HG03378 (cell line): ENCODE results near the gene CFAP77.

Source experiments
- ATAC-seq: cut with Tn5 transposase; IDR thresholded peaks from one replicate; pipeline ENCODE4 v1.9.1; 2021; ENCODE audit warnings: mild to moderate bottlenecking, moderate library complexity; ENCODE audit not compliant: unreplicated experiment

Gene CFAP77

DNA sequence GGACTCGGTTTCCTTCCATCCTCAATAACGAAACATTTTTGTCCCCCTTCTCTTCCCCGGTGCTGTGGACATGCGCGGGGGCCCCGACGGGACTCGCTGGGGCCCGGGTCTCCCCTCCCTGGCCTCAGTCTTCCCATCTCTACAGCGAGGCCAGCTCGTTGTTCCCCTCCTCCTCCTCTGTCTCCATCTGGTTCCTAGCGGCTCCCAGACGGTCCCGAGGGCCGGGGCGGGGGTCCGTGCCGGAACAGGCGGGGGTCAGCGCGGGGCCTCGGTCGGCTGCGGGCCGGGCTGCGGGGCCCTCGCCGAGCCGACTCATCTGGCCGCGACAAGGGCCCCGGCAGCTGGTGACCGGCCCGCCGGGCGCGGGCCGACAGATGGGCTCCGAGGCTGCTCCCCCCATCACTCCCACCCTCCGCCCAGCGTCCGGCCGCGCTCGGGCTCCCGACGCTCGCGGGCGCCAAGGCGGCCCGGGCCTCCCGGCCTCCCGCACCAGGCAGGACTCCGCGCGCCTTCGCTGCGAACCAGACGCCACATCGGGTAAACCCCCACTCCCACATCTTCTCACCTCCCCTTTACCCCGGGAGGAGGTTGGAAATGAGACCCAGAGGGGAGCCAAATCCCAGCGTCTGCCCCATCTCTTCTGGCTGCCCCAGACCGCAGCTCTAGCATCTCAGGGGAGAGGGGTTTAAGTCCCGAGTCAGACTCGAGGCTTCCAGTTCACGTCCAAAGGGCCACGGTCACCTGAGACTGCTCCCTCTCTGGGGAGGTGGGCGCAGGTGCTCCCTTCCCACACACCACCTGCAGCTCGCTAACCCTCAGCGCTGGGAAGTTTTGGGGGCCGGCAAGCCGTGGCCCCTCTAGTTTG, 180.5 kb downstream of the CFAP77 start:
- no peak for ATAC-seq

DNA sequence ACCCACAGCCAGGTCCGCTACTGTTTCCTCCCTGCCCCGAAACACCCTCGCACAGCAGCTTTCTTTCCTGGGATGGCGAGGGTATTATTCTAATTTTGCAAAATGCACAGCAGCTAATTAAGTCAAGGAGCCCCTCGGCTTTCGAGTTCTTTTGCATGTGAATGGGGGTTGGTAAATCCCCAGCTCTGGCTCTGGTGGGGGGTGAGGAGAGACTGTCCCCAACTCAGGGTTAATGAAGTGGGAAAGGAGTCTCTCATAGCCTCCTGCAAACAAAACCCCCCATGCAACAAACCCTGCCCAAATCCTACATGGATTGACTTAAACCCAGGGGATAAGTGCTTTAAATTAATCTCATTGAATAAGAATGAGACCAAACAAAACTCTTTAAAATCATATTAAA, 181.2 kb downstream of the CFAP77 start:
- ATAC-seq, result no peak

DNA sequence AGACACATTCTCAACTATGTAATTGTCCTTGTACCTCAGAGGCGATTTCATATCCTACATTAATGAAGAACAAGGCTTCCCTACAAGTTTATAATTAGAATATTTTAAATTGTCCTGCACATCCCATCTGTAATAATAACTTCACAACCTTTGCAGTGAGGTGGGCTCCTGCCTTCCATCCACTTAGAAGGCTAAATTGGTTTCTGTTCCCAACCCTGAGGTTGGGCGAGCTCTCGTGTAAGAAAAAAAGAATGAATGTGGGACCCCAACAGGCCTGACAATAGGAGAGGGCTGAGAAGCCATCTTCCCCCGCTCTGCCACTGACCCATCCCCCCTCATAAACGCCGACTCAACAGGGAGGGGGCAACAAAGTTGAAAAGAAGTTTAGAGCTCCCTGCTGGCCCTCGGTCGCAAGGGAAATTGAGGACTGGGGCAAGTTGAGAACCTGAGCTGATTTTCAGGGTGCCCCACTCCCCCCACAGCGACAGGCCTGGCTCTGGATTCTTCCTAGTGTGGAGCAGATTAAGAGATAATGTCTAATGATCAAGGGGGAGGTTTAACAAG, 181.8 kb downstream of the CFAP77 start:
- ATAC-seq, result no peak

DNA sequence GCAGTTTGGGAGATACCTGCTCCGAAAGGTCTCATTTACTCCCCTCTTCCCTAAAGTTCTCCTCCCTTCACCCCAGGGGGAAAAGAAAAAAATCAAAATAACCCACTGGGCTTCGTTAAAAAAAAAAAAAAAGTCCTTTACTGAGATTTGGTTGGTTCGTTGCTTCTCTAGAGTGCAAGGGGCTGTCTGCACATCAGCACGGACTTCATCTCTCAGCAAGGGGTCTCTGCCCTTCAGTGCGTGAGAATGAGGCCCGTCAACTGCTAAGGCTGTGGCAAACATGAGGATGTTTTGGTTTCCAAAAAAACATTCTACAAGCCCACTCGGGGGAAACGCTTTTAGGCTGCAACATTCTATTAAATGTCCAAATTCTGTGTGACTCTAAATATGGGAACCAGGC, 182.4 kb downstream of the CFAP77 start:
- ATAC-seq, result no peak

DNA sequence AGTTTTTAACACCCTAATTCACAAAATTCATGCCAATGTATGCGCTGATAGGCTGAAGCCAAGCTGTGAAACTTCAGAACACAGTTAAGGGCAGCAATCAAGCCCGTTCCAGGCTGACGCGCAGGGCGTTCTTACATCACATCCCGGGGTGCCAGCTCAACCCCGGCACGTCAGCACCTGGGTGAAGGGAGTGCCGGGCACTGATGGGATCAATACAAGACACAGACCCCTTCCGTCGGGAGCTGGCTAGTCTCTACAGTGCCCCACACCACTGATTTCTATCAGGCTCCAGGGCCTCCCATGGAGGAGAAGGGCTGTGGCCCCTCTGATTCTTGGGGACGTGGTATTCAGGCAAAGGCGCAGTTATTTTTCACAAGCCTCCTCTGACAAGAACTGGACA, 184.4 kb downstream of the CFAP77 start:
- ATAC-seq, result no peak

DNA sequence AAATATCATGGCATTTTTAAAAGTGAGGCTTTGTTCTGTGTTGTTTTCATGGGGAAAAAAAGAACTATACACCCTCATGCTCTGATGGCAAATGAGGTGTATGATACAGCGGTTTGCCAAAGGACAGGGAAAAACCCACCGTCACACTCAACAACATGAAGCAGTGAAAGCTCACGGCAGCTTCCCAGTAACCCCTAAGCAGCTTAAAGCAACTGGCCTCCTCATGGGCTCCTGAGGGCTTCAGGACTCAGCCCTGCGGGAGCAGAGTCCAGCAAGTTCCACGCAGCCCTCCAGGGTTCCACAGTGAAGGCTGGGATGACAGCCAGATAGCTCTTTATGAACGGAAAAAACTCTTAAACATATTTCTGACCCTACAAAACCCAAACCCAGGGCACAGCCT, 185.3 kb downstream of the CFAP77 start:
- no peak for ATAC-seq

DNA sequence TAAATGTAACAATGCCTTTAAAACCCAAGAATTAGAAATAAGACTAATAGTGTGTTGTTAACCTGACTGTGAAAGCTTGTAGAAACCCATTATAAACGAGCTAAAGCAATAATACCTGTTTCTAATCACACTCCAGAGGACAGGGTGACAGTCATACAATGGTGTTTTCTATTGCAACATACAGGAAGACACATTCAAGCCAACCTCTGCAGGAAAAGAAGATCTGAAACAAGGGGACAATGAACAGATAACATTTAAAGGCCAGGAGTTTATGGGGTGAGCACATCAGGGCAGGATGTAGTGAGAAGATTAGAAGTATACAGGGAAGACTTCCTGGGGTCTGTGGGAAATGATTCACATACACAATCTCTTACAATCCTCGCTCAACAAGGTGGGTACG, 186.2 kb downstream of the CFAP77 start:
- ATAC-seq, result no peak

DNA sequence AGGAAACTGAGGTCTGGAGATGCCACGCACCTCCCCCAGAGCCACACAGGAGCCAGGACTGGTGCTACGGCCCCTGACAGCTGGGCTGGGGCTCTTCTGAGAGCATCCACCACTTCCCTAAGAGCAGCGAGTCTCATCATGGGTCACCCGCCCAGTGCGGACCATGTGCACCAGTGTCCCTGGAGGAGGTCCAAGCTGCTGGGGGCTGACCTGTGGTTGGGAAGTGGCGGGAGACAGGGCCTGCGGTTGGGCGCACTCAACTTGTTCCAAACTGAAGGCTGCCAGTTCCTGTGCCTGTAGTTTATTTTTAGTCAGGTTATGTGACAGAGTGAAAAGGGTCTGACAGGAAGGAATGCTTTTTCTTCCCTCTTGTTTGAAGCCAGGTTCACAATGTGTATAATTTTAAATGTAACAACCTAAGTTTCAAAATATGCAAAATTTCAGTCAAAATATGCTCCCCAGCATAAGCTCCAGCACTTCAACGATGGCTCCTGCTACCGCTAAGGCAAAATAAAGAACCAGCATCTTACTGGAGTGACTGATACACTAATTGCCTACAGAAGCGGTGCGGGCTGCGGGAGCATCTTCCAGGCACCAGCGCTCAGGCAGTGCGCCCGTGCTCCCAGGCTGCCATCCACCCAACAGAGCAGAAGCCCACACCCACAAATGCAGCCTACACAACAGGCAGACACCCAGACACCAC, 187.2 kb downstream of the CFAP77 start:
- ATAC-seq, result no peak

DNA sequence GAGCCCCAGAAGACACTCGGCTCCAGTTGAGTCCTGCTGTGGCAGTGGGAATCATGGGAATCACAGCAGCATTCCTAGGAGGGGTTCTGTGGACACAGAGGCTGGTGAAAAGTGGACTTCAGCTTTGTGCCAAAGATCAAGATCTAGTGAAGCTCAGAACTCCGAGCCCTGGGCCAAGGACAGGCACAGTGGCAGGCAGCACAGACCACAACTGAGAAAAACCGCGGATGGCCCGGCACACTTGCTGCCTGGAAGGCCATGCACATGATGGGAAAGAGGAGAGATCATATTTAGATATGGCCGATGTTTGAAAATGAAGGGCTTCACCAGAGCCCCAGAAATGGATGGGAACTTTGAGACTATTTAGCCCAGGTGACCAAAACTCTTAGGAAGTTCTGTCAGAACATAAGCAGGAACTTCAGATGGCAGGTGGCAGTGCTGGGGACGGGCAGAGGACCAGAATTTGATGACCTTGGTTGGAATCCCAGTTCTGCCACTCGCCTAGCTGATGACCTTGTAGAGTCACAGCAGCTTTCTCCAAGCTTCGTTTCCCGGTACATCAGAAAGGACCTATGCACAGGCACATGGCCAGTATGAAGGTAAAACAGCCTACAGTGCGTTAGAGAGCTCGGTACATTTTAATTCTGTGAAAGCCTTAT, 190.4 kb downstream of the CFAP77 start:
- ATAC-seq, result no peak

DNA sequence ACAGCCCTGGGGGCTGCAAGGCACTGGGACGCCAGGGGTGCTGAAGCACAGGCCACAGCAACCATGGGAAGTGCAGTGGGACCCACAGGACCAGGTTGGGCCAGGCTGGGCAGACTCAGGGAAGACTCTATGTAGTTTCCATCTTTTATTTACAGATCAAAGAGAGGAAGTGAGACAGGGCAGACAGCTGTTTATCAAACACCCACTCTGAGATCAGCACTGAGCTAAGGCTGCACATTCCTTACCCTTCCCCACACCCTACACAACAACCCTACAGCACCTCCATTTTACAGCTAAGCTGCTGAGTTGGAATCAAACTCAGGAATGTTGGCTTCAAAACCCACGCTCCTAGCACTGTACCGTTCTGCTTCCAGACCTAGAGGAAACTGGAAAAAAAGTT, 192.2 kb downstream of the CFAP77 start:
- ATAC-seq, result no peak

DNA sequence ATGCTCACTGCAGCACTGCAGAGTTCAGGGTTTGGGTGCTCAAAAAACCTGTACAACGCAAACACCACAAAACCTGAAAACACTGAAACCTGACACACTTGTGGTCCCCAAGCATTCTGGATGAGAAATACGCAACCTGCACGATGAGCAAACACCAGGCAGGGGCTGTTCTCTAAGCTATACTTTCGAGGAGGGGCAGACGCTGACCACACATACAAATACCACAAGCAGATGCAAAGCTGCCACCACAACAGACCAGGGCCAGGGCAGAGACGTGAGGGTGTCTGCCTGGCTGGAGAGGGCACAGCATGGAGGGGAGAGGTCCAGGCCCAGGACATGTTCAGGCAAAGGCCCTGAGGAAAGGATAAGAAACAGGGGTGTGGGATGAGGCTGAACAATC, 195.4 kb downstream of the CFAP77 start:
- no peak for ATAC-seq

DNA sequence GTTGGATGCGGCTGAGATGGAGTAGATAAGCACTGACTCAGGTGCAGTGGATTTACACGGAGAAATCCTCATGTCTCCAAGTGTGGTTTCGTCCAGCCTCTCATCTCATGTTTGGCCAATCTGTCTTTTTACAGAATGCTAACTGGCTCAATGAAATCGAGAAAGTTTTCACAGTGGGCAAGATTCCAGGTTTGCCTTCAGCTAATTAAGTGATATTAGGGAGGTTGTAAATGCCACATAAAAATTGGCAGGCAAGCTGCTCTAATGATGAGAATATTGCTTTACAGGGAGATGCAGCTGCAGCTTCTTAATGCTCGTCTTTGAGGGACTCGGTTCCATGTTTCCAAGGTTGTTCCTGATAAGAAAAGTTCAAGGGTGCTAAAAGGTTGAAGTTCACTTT, 196.1 kb downstream of the CFAP77 start:
- ATAC-seq, result no peak

DNA sequence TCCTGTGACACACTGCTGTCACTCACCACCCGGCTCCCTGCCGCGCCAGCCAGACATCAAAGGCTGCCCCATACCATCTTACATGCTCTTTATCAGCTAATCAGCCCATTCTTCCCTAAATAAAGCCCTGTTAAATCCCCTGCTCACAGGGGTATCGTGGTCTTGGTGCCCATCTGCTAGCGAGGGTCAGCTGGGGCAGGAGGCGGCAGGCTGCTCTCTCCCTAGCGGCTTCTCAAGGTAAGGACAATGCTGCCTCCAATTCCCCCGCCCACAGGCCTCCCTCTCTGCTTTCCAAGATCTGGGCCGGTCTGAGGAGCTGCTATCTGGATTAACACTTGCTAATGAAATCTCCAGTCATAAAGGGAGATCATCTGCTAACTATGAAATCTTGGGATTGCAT, 199.2 kb downstream of the CFAP77 start:
- ATAC-seq, result no peak

DNA sequence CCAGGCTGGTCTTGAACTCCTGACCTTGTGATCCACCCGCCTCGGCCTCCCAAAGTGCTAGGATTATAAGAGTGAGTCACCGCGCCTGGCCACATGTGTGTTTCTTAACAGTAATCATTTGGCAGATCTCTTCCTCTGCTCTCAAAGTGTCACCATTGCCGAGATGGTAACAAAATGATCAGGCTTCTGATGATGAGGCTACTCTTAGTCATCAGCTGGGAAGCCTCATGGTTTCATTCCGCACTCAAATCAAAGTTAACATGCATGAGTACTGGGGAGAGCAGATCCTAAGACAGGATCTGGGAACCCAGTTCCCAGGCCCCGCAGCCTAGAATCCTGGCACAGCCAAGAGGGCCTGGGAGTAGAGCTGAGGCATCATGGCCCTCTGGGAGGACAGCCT, 199.8 kb downstream of the CFAP77 start:
- ATAC-seq, result no peak

DNA sequence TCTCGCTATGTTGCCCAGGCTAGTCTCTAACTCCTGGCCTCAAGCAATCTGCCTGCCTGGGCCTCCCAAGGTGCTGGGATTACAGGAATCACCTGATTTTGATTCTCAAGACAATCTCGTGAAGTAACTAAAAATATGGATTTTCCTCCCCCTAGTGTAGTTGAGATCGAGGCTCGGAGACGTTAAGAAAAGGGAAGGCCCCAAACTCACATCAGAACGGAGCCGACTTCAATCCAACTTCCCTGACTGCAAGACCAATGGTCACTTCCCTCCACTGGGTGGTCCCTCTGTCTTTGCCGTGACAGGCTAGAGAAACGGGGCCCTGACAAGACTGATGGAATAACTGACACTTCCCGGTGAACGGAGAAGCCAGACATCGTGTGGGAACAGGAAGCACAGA, 200.7 kb downstream of the CFAP77 start:
- ATAC-seq, result no peak

DNA sequence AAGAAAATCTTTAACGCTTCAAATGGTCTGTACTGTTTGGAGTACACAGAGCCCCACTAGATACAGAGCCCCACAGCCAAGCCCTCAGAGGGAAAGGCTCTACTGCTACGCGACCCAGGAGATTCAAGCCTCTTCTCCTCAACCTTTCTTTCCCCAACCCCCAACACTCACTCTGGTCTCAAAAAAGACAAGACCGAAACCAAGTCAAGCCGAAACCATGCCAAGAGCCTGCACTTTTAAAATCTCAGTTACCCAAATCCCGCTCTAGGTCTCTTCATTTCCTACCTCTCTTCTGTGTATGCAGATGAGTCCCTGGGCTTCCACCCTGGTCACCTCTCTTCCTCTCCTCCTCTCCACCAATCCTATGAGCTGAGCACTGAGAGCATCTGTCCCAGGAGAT, 204.3 kb downstream of the CFAP77 start:
- no peak for ATAC-seq

DNA sequence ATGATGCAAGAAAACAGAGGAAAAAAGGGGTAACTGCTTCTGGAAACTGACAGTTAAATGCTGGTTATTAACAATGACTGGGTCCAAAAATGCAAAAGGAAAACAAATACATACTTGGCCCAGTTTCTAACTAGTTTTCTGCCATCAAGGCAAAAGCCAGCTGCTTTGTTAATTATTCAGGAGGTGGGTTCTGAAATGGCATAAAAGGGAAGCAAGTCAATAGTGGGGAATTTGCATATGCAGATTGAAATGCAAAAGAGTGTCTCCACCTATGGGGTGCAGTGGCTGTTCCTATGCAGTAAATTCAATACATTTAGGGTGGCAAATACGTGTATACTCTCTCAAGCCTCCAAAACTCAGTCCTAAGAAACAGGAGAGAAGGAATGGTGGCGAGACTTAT, 205.8 kb downstream of the CFAP77 start:
- ATAC-seq, result no peak

DNA sequence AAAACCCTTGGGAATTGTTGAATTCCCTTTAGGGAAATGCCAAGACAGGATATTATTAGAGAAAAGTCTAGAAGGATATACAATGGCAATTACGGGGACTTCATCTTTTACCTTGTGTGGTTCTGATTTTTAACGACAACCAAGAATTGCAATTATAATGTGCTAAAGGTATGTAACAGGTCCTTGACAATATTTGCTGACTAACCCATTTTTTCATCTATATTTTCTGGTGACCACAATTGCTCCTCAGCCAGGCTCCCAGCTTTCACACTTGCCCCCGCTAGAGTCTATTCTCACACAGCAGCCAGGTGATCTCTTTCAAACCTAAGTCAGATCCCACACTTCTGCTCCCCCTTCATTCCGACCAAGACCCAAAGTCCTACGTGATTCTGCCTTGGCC, 206.7 kb downstream of the CFAP77 start:
- no peak for ATAC-seq

DNA sequence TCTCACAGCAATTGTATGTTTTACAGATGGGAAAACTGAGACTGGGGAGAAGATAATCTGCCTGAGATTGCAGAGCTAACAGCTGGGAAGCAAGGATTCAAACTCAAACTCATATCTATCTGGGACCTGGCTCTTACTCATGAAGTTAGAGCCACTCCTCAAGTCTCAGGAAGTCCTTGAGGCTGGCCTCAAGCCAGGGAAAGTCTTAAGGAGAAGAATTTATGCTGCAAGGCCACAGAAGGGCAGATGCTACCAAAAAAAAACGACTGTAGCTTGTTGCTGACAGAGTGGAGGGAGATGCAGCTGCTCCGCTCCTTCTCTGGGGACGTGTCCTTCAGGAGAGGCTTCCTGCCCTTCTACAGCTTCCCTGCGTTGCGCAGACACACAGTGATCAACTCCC, 212.1 kb downstream of the CFAP77 start:
- no peak for ATAC-seq
